ENCODE results near the gene TANC1. TPM values are rescaled to one million over a fixed set of nuclear protein-coding genes. Genes with fewer than 3 reads are reported as not detected.

Gene TANC1
- total RNA-seq, 1 experiment from 2014 or later = 2.5 TPM

- Histone ChIP-seq H2BK5ac (ENCODE audit: insufficient read length, low read length) (no peak overlapping the region), H3K27me3 (ENCODE audit: insufficient read depth, low read length) (no peaks in the 10 kb centered on the region), H2AK5ac (ENCODE audit: insufficient read length, low read length) (no peak overlapping the region), H3K56ac (ENCODE audit: insufficient read length, low read depth, low read length) (no peak overlapping the region), H4K91ac (ENCODE audit: insufficient read length, low read depth, low read length) (no peak overlapping the region), H3K27ac (ENCODE audit: insufficient read length, low read depth, low read length) (no peak overlapping the region), H3K79me1 (ENCODE audit: insufficient read depth, low read depth, low read length, poor library complexity, severe bottlenecking) (no peaks in the 10 kb centered on the region), H2BK12ac (ENCODE audit: insufficient read length, low read depth, low read length) (no peak overlapping the region), H3K9me3 (ENCODE audit: control insufficient read depth, low read depth, low read length) (no peaks in the 10 kb centered on the region), H3K4me2 (ENCODE audit: insufficient read depth, insufficient read length, low read length) (no peak overlapping the region), H2AFZ (ENCODE audit: low read length) (no peak overlapping the region), H4K5ac (ENCODE audit: insufficient read length, low read depth, low read length) (no peak overlapping the region), H3K23me2 (ENCODE audit: insufficient read length, low read depth, low read length, poor library complexity, severe bottlenecking) (no peaks in the 10 kb centered on the region), H2BK120ac (ENCODE audit: low read depth, low read length, poor library complexity, severe bottlenecking) (no peak overlapping the region), H3K4ac (ENCODE audit: low read depth, low read length) (no peak overlapping the region), H3K79me2 (ENCODE audit: insufficient read depth, low read length) (no peaks in the 10 kb centered on the region), H3K4me1 (ENCODE audit: insufficient read depth, low read length) (no peaks in the 10 kb centered on the region), H3T11ph (ENCODE audit: low read length) (no peak overlapping the region), H3K14ac (ENCODE audit: insufficient read depth, low read length) (no peak overlapping the region), H4K8ac (replicated peaks; ENCODE audit: insufficient read length, low read depth, low read length) (no peak overlapping the region), H2BK15ac (ENCODE audit: low read depth, low read length) (no peak overlapping the region), H3K18ac (ENCODE audit: insufficient read length, low read depth, low read length) (no peak overlapping the region), H2BK20ac (ENCODE audit: low read depth, low read length, poor library complexity, severe bottlenecking) (no peak overlapping the region), H3K23ac (ENCODE audit: insufficient read length, low read depth, low read length) (no peak overlapping the region), H4K20me1 (ENCODE audit: control insufficient read depth, insufficient read depth, insufficient read length) (no peaks in the 10 kb centered on the region), H3K9ac (ENCODE audit: extremely low read depth, insufficient read length, low read length) (no peak overlapping the region)
- H3K27ac Mint-ChIP-seq = no peak overlapping the region
- H3K27me3 Mint-ChIP-seq (ENCODE audit: low read depth) = no peaks in the 10 kb centered on the region
- H3K4me3 Mint-ChIP-seq = no peak overlapping the region
- no peaks in the 10 kb centered on the region for H3K36me3 Mint-ChIP-seq (ENCODE audit: insufficient read depth in 1 of 3, low read depth in 3 of 3)
- peaks cover 0 to 14% of the 10 kb centered on the region in 2 experiments; a peak in 3 of 4 replicates for H3K4me1 Mint-ChIP-seq
- DNase-seq = no peak
- H3K9me3 Mint-ChIP-seq = no peaks in the 10 kb centered on the region
- no peak for TF ChIP-seq CTCF (conservative IDR thresholded peaks at IDR 0.05)
- no CpG with 5 or more reads among the region's 2 CpGs for WGBS (ENCODE audit: extremely low coverage, insufficient read length, low lambda C conversion rate)
Observed at GRCh38 chr2:159072795-159073194, 104.4 kb downstream of the TANC1 start.
